Measurements from ENCODE around the gene GTF3C1.

- TF ChIP-seq CTCF (conservative IDR thresholded peaks at IDR 0.05) (no peak), ZFX (IDR thresholded peaks at IDR 0.05) (no peak)
These were observed 67.2 kb downstream of the GTF3C1 start for GRCh38 chr16:27482397-27483087.

Measured in C4-2B (cell line).